Measurements from ENCODE around the gene CUL3. TPM values are rescaled to one million over a fixed set of nuclear protein-coding genes. Genes with fewer than 3 reads are reported as not detected.

Gene CUL3
- total RNA-seq, 1 experiment from 2014 or later = 104 TPM

DNA sequence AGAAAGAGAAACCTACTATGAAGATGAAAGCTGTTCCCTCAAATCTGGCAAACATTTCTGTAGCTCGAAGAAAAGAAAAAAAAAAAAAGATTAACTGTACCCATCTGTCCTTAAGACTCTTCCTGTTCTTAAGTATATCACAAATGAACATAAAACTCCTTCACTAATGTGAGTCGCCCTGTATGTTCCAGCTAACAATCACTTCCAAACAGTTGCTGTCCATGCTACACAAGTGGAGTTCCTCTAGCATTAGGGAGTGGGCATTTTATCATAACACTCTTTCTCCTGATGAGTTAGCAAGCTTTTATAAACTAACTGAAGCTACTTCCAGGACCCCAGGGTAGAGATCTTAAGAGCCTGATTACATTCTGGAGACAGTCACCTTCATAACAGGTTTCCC lies 5.8 kb downstream of the CUL3 start:
- Histone ChIP-seq H3K36me3 (ENCODE audit: control insufficient read depth, insufficient read depth, low read length) (peaks cover 6% of the 10 kb centered on the region; the same call in 1 of the 2 replicates), H3K27me3 (ENCODE audit: control insufficient read depth, insufficient read depth, low read length) (no peaks in the 10 kb centered on the region), H3K4me3 (ENCODE audit: low read depth in 2 of 2, low read length in 2 of 2) (no peak overlapping the region), H3K27ac (ENCODE audit: low read length) (peak overlapping the region; percentile 48; the same call in 1 of the 2 replicates), H3K4me1 (ENCODE audit: control insufficient read depth, insufficient read depth, low read length) (peaks cover 35% of the 10 kb centered on the region), H3K9me3 (ENCODE audit: control insufficient read depth, insufficient read depth, low read depth, low read length) (no peaks in the 10 kb centered on the region)
- CTCF ChIA-PET = interaction anchor here (0.6 to 0.7 kb wide), 2 partner anchors 37 to 176 kb away, joined by 3 to 4 read pairs; no protein-coding TSS in a partner anchor
- peak; percentile 40; the same call in 1 of the 2 replicates for ATAC-seq
- in situ Hi-C loops (cut with HindIII; ENCODE audit: low pct_unique_long_range_greater_than_20kb, low sequenced_read_pairs) = no loop called here
- intact Hi-C loops (cut with micrococcal nuclease; ENCODE audit: unreplicated experiment) = no loop called here
- no TSS peak for BruUV-seq (replicated peaks)
- no peak for TF ChIP-seq TCF7L2 (IDR thresholded peaks at IDR 0.05; ENCODE audit: low read depth, low read length)
- TF ChIP-seq POLR2AphosphoS5 (IDR thresholded peaks at IDR 0.05; ENCODE audit: low read depth, low read length) = no peak
- TF ChIP-seq, protein P1, sequence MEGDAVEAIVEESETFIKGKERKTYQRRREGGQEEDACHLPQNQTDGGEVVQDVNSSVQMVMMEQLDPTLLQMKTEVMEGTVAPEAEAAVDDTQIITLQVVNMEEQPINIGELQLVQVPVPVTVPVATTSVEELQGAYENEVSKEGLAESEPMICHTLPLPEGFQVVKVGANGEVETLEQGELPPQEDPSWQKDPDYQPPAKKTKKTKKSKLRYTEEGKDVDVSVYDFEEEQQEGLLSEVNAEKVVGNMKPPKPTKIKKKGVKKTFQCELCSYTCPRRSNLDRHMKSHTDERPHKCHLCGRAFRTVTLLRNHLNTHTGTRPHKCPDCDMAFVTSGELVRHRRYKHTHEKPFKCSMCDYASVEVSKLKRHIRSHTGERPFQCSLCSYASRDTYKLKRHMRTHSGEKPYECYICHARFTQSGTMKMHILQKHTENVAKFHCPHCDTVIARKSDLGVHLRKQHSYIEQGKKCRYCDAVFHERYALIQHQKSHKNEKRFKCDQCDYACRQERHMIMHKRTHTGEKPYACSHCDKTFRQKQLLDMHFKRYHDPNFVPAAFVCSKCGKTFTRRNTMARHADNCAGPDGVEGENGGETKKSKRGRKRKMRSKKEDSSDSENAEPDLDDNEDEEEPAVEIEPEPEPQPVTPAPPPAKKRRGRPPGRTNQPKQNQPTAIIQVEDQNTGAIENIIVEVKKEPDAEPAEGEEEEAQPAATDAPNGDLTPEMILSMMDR (IDR thresholded peaks at IDR 0.05) = no peak
- TF ChIP-seq REST (IDR thresholded peaks at IDR 0.05; ENCODE audit: insufficient read depth in 1 of 2, low read depth in 2 of 2, low read length in 1 of 2) = no peak
- TF ChIP-seq SIN3A (IDR thresholded peaks at IDR 0.05; ENCODE audit: borderline replicate concordance, insufficient read depth, low read depth, low read length) = no peak
- no peak for DNase-seq (ENCODE audit: low read depth, low spot score)
- POLR2A ChIA-PET = no interaction called here

GRCh38 chr2:224577541-224577940 lies 7.6 kb downstream of the CUL3 start:
- in situ Hi-C loops (cut with HindIII; ENCODE audit: low pct_unique_long_range_greater_than_20kb, low sequenced_read_pairs) (no loop called here), intact Hi-C loops (cut with micrococcal nuclease; ENCODE audit: unreplicated experiment) (no loop called here)
- Histone ChIP-seq H3K9me3 (ENCODE audit: control insufficient read depth, insufficient read depth, low read depth, low read length) (no peaks in the 10 kb centered on the region), H3K4me3 (ENCODE audit: low read depth in 2 of 2, low read length in 2 of 2) (no peak overlapping the region), H3K4me1 (ENCODE audit: control insufficient read depth, insufficient read depth, low read length) (peaks cover 38% of the 10 kb centered on the region), H3K27me3 (ENCODE audit: control insufficient read depth, insufficient read depth, low read length) (no peaks in the 10 kb centered on the region), H3K27ac (ENCODE audit: low read length) (no peak overlapping the region), H3K36me3 (ENCODE audit: control insufficient read depth, insufficient read depth, low read length) (no peaks in the 10 kb centered on the region)
- ATAC-seq (no peak), DNase-seq (ENCODE audit: low read depth, low spot score) (no peak)
- no TSS peak for BruUV-seq (replicated peaks)
- TF ChIP-seq, protein P1 (IDR thresholded peaks at IDR 0.05) = no peak
- TF ChIP-seq POLR2AphosphoS5 (IDR thresholded peaks at IDR 0.05; ENCODE audit: low read depth, low read length) (no peak), SIN3A (IDR thresholded peaks at IDR 0.05; ENCODE audit: borderline replicate concordance, insufficient read depth, low read depth, low read length) (no peak), REST (IDR thresholded peaks at IDR 0.05; ENCODE audit: insufficient read depth in 1 of 2, low read depth in 2 of 2, low read length in 1 of 2) (no peak), TCF7L2 (IDR thresholded peaks at IDR 0.05; ENCODE audit: low read depth, low read length) (no peak)
- POLR2A ChIA-PET = no interaction called here
- CTCF ChIA-PET = interaction anchor here (0.7 kb wide), 1 partner anchor 101 kb away, joined by 3 read pairs; no protein-coding TSS in a partner anchor
